ENCODE results near the gene JMJD4. TPM values are rescaled to one million over a fixed set of nuclear protein-coding genes. Genes with fewer than 3 reads are reported as not detected.
A peak's percentile ranks its signal among the peaks of the same experiment; 100 is the strongest.

Gene JMJD4
- total and polyA plus RNA-seq, 2 donors: 14.4 to 17.8 TPM

DNA sequence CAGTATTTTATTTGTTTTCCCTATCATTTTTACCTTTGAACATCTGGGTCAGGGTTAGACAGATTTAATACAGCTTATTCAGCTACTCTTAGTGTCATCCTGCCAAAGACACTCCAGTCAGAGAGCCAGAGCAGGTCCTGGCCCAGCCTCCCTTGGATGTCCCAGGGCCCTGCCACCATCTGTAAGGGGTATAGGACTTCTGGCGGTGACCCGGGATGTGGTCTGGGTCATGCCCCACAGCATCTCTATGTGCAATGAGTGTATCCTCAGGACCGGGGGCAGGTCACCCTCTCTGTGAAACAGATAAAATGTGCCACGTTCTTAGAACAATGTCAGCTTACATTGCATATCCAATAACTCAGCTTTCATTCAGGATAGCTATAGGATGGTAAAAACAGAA is 42.5 kb upstream of the JMJD4 start:
- Histone ChIP-seq H3K4me1 (ENCODE audit: control insufficient read depth in 2 of 2, insufficient read depth in 2 of 2, low read length in 2 of 2) (peaks cover 19 to 21% of the 10 kb centered on the region in 2 donors), H3K4me3 (ENCODE audit: low read length in 2 of 2) (no peak overlapping the region), H3K36me3 (ENCODE audit: control insufficient read depth in 2 of 2, insufficient read depth in 2 of 2, low read length in 1 of 2) (peaks cover 13 to 32% of the 10 kb centered on the region in 2 donors), H3K27ac (ENCODE audit: low read depth in 1 of 2, low read length in 1 of 2) (no peak overlapping the region), H3K9me3 (ENCODE audit: control insufficient read depth in 2 of 2, insufficient read depth in 1 of 2, low read length in 1 of 2) (no peaks in the 10 kb centered on the region), H3K27me3 (ENCODE audit: control insufficient read depth in 2 of 2, insufficient read depth in 1 of 2, low read length in 1 of 2) (no peaks in the 10 kb centered on the region)
- no peak for DNase-seq (ENCODE audit: low read depth in 6 of 9, low spot score in 9 of 9)
- 99% methylated on average over 4 of the region's 4 CpGs for WGBS

DNA sequence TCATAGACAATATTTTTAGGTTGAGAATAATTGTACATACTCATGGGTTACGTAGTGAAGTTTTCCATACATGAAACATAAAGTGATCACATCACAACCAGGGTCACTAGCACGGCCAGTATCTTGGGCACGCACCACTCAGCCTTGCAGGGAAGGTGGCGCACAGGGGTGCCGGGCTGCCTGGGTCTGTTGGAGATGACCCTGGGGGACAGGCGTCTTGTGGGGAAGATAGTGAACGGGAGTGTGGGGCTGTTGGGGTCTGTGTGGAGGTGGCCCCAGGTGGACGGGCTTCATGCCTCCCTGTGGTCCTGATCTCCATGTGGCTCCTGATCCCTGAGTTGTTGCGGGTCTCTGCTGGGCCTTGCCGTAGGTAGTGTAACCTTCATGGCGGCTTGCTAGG is 42.1 kb upstream of the JMJD4 start:
- Histone ChIP-seq H3K4me1 (ENCODE audit: control insufficient read depth in 2 of 2, insufficient read depth in 2 of 2, low read length in 2 of 2) (peaks cover 23 to 26% of the 10 kb centered on the region in 2 donors), H3K27ac (ENCODE audit: low read depth in 1 of 2, low read length in 1 of 2) (no peak overlapping the region), H3K9me3 (ENCODE audit: control insufficient read depth in 2 of 2, insufficient read depth in 1 of 2, low read length in 1 of 2) (no peaks in the 10 kb centered on the region), H3K36me3 (ENCODE audit: control insufficient read depth in 2 of 2, insufficient read depth in 2 of 2, low read length in 1 of 2) (peaks cover 11 to 32% of the 10 kb centered on the region in 2 donors), H3K27me3 (ENCODE audit: control insufficient read depth in 2 of 2, insufficient read depth in 1 of 2, low read length in 1 of 2) (no peaks in the 10 kb centered on the region), H3K4me3 (ENCODE audit: low read length in 2 of 2) (no peak overlapping the region)
- 95% methylated on average over 11 of the region's 11 CpGs for WGBS
- no peak for DNase-seq (ENCODE audit: low read depth in 6 of 9, low spot score in 9 of 9)

DNA sequence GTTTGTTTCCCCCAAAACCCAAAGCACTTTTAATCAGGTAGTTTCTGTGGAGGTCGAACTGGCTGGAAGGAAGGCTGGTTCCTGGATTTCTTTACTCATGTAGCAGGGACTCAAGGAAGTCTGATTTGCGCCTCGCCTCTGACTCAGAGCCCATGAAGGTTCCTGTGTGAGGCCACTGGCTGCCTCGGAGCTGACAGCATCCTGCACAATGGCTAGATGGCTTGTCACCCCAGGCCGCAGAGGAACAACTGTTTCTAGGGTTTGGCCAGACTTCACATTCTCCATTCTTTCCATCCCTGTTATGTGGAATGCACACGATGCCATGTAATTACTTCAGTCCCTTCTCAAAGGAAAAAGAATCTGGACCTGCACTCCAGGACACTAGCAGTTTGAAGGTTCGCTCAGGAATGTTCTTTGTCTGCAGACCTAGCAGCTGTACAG is 41.2 kb upstream of the JMJD4 start:
- H3K9me3 ChIP-seq (ENCODE audit: control insufficient read depth in 2 of 2, insufficient read depth in 1 of 2, low read length in 1 of 2): no peaks in the 10 kb centered on the region
- H3K36me3 ChIP-seq (ENCODE audit: control insufficient read depth in 2 of 2, insufficient read depth in 2 of 2, low read length in 1 of 2): peaks cover 10 to 32% of the 10 kb centered on the region in 2 donors
- peaks cover 28 to 32% of the 10 kb centered on the region in 2 donors for H3K4me1 ChIP-seq (ENCODE audit: control insufficient read depth in 2 of 2, insufficient read depth in 2 of 2, low read length in 2 of 2)
- no peak overlapping the region for H3K4me3 ChIP-seq (ENCODE audit: low read length in 2 of 2)
- WGBS: 98% methylated on average over 7 of the region's 7 CpGs
- no peak for DNase-seq (ENCODE audit: low read depth in 6 of 9, low spot score in 9 of 9)
- no peak overlapping the region for H3K27ac ChIP-seq (ENCODE audit: low read depth in 1 of 2, low read length in 1 of 2)
- no peaks in the 10 kb centered on the region for H3K27me3 ChIP-seq (ENCODE audit: control insufficient read depth in 2 of 2, insufficient read depth in 1 of 2, low read length in 1 of 2)

- Histone ChIP-seq H3K27ac (ENCODE audit: low read depth in 1 of 2, low read length in 1 of 2) (no peak overlapping the region), H3K36me3 (ENCODE audit: control insufficient read depth in 2 of 2, insufficient read depth in 2 of 2, low read length in 1 of 2) (peaks cover 9 to 27% of the 10 kb centered on the region in 2 donors)
Observed at GRCh38 chr1:227775841-227776240, 40.7 kb upstream of the JMJD4 start.

DNA sequence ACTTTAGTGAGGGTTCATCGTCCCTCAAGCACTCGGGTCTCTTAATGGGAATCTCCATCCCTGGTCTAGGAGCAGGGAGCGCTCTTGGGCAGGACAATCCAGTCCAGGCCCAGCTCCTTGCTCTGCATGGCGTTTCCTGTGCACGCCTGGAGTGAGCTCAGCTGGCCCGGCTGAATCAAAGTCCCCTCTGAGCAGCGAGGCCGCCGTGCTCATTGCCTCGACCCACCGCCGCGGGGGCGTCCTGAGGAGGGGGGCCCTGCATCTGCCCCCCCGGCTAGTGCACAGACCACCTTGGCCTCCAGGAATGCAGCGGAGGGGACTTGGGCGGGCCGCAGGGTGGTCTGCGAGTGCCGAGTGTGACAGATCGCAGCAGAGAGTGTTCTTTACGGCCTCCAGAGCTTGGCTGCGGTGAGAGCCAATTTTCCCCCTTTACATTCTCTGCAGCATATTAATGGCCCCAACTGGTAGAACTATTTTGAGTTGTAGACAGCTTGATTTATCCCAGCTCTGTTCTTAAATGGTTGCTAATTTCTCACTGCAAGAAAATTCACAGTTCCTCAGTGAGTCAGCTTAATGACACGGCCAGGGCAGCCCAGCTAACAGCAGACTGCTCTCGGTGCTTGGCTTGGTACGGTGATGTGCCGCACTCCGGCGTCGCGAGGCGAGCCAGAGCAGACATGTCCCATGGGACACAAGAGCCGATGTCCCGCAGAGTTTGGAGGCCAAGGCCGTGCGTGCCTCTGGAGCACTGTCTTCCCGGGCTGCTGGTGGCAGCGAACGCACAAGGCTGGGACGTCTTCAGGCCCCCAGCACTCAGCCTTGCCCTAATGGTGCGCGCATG is 39.9 kb upstream of the JMJD4 start:
- no peaks in the 10 kb centered on the region for H3K27me3 ChIP-seq (ENCODE audit: control insufficient read depth in 2 of 2, insufficient read depth in 1 of 2, low read length in 1 of 2)
- H3K36me3 ChIP-seq (ENCODE audit: control insufficient read depth in 2 of 2, insufficient read depth in 2 of 2, low read length in 1 of 2): peaks cover 7 to 19% of the 10 kb centered on the region in 2 donors
- peaks cover 27 to 32% of the 10 kb centered on the region in 2 donors for H3K4me1 ChIP-seq (ENCODE audit: control insufficient read depth in 2 of 2, insufficient read depth in 2 of 2, low read length in 2 of 2)
- 96% methylated on average over 42 of the region's 42 CpGs for WGBS
- no peak overlapping the region for H3K4me3 ChIP-seq (ENCODE audit: low read length in 2 of 2)
- DNase-seq (ENCODE audit: low read depth in 6 of 9, low spot score in 9 of 9): no peak
- no peak overlapping the region for H3K27ac ChIP-seq (ENCODE audit: low read depth in 1 of 2, low read length in 1 of 2)
- H3K9me3 ChIP-seq (ENCODE audit: control insufficient read depth in 2 of 2, insufficient read depth in 1 of 2, low read length in 1 of 2): no peaks in the 10 kb centered on the region

More at GRCh38 chr1:227775841-227776240, 40.7 kb upstream of the JMJD4 start:
- Histone ChIP-seq H3K4me1 (ENCODE audit: control insufficient read depth in 2 of 2, insufficient read depth in 2 of 2, low read length in 2 of 2) (peaks cover 28 to 32% of the 10 kb centered on the region in 2 donors), H3K9me3 (ENCODE audit: control insufficient read depth in 2 of 2, insufficient read depth in 1 of 2, low read length in 1 of 2) (no peaks in the 10 kb centered on the region), H3K4me3 (ENCODE audit: low read length in 2 of 2) (no peak overlapping the region), H3K27me3 (ENCODE audit: control insufficient read depth in 2 of 2, insufficient read depth in 1 of 2, low read length in 1 of 2) (no peaks in the 10 kb centered on the region)
- no peak for DNase-seq (ENCODE audit: low read depth in 6 of 9, low spot score in 9 of 9)
- WGBS: 98% methylated on average over 10 of the region's 10 CpGs

DNA sequence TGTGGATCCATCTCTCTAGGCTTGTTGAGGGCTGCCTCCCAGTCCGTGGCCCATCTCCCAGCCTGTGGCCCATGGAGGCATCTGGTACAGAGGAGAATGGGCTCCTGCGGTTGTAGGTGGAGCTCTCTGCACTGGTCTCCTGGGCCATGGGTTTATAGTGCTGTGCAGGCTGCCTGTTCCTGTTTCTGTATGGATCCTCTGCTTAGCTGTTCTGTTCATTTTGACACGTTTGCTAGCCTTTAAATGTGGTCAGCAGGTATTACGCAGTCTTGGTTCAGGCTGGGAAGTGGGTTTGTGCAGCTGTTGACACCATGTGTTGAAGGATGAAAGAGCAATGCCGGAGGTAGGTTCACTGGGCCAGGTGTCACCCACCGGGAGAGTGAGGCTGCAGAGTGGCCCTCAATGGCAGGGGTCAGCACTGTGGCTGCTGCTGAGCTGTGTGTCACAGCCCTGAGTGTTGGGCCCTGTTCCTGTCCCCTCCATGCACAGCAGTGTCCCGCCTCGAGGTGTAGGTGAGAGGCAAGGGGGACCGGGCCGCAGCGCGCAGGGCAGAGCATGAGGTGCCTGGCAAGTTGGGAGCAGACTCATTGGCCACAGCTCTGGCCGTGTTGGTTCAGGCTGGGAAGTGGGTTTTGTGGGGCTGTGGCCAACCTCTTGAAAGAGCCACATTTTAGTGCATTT is 39.1 kb upstream of the JMJD4 start:
- peak in 3 of 9 donors; percentile 47 to 80 (median 57) for DNase-seq (ENCODE audit: low read depth in 6 of 9, low spot score in 9 of 9)
- no peaks in the 10 kb centered on the region for H3K9me3 ChIP-seq (ENCODE audit: control insufficient read depth in 2 of 2, insufficient read depth in 1 of 2, low read length in 1 of 2)
- H3K27ac ChIP-seq (ENCODE audit: low read depth in 1 of 2, low read length in 1 of 2): peak overlapping the region; percentile 85 to 86
- peaks cover 25 to 32% of the 10 kb centered on the region in 2 donors for H3K4me1 ChIP-seq (ENCODE audit: control insufficient read depth in 2 of 2, insufficient read depth in 2 of 2, low read length in 2 of 2)
- H3K36me3 ChIP-seq (ENCODE audit: control insufficient read depth in 2 of 2, insufficient read depth in 2 of 2, low read length in 1 of 2): peaks cover 7 to 26% of the 10 kb centered on the region in 2 donors
- H3K27me3 ChIP-seq (ENCODE audit: control insufficient read depth in 2 of 2, insufficient read depth in 1 of 2, low read length in 1 of 2): no peaks in the 10 kb centered on the region
- H3K4me3 ChIP-seq (ENCODE audit: low read length in 2 of 2): no peak overlapping the region
- WGBS: 58% methylated on average over 13 of the region's 13 CpGs

DNA sequence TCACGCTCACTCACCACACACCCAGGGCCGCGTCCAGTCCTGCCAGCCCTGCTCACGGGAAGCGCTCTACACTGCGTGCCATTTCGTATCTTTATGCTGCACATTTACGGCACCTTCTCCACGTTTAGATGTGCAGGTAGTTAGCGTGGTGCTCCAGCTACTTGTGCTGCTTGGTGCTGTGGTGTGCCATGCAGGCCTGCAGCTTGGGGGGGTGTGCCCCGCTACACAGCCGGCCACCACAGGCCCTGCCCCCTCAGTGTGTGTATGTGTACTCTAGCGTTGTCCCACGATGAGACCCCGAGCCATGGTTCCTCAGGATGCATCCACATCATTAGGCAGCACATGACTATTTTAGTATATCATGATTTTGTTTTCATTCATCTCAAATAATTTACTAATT is 38.5 kb upstream of the JMJD4 start:
- Histone ChIP-seq H3K9me3 (ENCODE audit: control insufficient read depth in 2 of 2, insufficient read depth in 1 of 2, low read length in 1 of 2) (no peaks in the 10 kb centered on the region), H3K4me1 (ENCODE audit: control insufficient read depth in 2 of 2, insufficient read depth in 2 of 2, low read length in 2 of 2) (peaks cover 25 to 32% of the 10 kb centered on the region in 2 donors), H3K27ac (ENCODE audit: low read depth in 1 of 2, low read length in 1 of 2) (peak overlapping the region; percentile 75 to 85), H3K4me3 (ENCODE audit: low read length in 2 of 2) (no peak overlapping the region), H3K36me3 (ENCODE audit: control insufficient read depth in 2 of 2, insufficient read depth in 2 of 2, low read length in 1 of 2) (peaks cover 13 to 29% of the 10 kb centered on the region in 2 donors), H3K27me3 (ENCODE audit: control insufficient read depth in 2 of 2, insufficient read depth in 1 of 2, low read length in 1 of 2) (no peaks in the 10 kb centered on the region)
- DNase-seq (ENCODE audit: low read depth in 6 of 9, low spot score in 9 of 9): peak in 1 of 9 donors; percentile 25
- 96% methylated on average over 15 of the region's 15 CpGs for WGBS

DNA sequence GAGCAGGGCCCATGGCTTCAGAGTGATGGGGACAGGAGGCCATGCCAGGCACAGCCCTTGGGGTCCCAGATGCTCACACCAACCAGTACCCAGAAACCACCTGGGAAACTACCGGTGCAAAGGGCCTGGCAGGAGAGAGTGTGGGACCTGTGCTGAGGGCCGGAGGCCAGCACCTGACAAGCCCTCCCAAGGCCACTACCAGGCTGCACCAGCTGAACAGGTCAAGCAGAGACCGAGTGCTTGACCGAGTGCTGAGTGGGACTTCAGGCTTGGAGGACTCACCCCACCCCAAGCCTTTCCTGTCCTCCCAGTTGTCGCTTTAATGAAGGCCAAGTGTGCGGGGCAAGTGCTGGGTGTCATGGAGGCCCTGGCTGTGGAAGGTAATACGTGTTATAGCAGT is 36.7 kb upstream of the JMJD4 start:
- H3K36me3 ChIP-seq (ENCODE audit: control insufficient read depth in 2 of 2, insufficient read depth in 2 of 2, low read length in 1 of 2): peaks cover 31 to 34% of the 10 kb centered on the region in 2 donors
- H3K27ac ChIP-seq (ENCODE audit: low read depth in 1 of 2, low read length in 1 of 2): no peak overlapping the region
- H3K27me3 ChIP-seq (ENCODE audit: control insufficient read depth in 2 of 2, insufficient read depth in 1 of 2, low read length in 1 of 2): no peaks in the 10 kb centered on the region
- H3K9me3 ChIP-seq (ENCODE audit: control insufficient read depth in 2 of 2, insufficient read depth in 1 of 2, low read length in 1 of 2): no peaks in the 10 kb centered on the region
- H3K4me1 ChIP-seq (ENCODE audit: control insufficient read depth in 2 of 2, insufficient read depth in 2 of 2, low read length in 2 of 2): peaks cover 34 to 41% of the 10 kb centered on the region in 2 donors
- no peak overlapping the region for H3K4me3 ChIP-seq (ENCODE audit: low read length in 2 of 2)
- no peak for DNase-seq (ENCODE audit: low read depth in 6 of 9, low spot score in 9 of 9)
- 96% methylated on average over 7 of the region's 7 CpGs for WGBS

- Histone ChIP-seq H3K27me3 (ENCODE audit: control insufficient read depth in 2 of 2, insufficient read depth in 1 of 2, low read length in 1 of 2) (no peaks in the 10 kb centered on the region), H3K4me3 (ENCODE audit: low read length in 2 of 2) (no peak overlapping the region), H3K4me1 (ENCODE audit: control insufficient read depth in 2 of 2, insufficient read depth in 2 of 2, low read length in 2 of 2) (peaks cover 38 to 46% of the 10 kb centered on the region in 2 donors), H3K9me3 (ENCODE audit: control insufficient read depth in 2 of 2, insufficient read depth in 1 of 2, low read length in 1 of 2) (no peaks in the 10 kb centered on the region), H3K27ac (ENCODE audit: low read depth in 1 of 2, low read length in 1 of 2) (no peak overlapping the region), H3K36me3 (ENCODE audit: control insufficient read depth in 2 of 2, insufficient read depth in 2 of 2, low read length in 1 of 2) (peaks cover 31 to 32% of the 10 kb centered on the region in 2 donors)
- DNase-seq (ENCODE audit: low read depth in 6 of 9, low spot score in 9 of 9): no peak
- WGBS: 98% methylated on average over 8 of the region's 8 CpGs
Observed at GRCh38 chr1:227771326-227771725, 36.2 kb upstream of the JMJD4 start.
